ENCODE results near the gene ZNF841. TPM values are rescaled to one million over a fixed set of nuclear protein-coding genes. Genes with fewer than 3 reads are reported as not detected.
"Not testable (repeated sequence)": the region's sequence is repeated elsewhere in the genome, so short reads cannot be mapped to it uniquely, and the experiment has no call there.

ZNF841 gene
- total and polyA plus RNA-seq, 9 of the 15 experiments (the other 6 are each of a cell fraction or from before 2014, with no cell fraction given) = 3.1 to 17.1 (median 11.0) TPM

DNA sequence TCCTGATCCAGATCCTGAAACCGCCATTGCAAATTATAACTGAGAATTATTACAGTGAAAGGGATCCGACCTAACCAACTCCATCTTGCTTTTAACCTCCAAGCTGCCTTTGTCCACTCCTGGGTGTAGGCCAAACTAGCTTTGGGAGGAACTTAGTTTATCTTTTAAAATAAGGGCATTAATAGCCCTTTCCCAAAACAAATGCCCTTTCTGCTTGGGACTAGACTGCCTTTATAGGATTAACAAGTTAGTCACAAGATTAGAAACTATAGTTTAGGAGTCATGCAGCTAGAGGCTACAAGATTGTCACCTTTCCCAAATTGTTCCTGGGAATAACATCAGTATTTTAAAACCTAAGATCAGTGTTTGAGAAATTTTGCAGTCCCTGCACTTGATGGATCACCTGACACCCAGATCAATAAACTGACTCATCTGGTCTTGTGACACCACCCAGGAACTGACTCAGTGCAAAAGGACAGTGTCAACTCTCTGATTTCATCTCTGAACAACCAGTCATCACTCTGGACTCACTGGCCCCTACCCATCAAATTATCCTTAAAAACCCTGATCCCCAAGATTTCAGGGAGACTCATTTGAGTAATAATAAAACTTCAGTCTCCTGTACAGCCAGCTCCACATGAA is 4.1 kb upstream of the ZNF841 start (continued):
- no peak for TF ChIP-seq ZBTB40 (IDR thresholded peaks at IDR 0.05)
- no peak for TF ChIP-seq ZBTB40 (CRISPR knock-in tag; IDR thresholded peaks at IDR 0.05)
- TF ChIP-seq CBFB (CRISPR knock-in tag; IDR thresholded peaks at IDR 0.05) = no peak
- no peak for TF ChIP-seq MED1 (CRISPR knock-in tag; IDR thresholded peaks at IDR 0.05; ENCODE audit: borderline replicate concordance)
- TF ChIP-seq ZNF584 (CRISPR knock-in tag; IDR thresholded peaks at IDR 0.05; ENCODE audit: low read depth) = peak; percentile 56; the same call in 1 of the 2 replicates
- no peak for TF ChIP-seq GABPA (tag; conservative IDR thresholded peaks at IDR 0.05; ENCODE audit: low read depth)
- TF ChIP-seq PTTG1 (tag; IDR thresholded peaks at IDR 0.05; ENCODE audit: low read depth) = 0 out of 2 replicates have a peak, but pooled peaks have one; percentile 35

DNA sequence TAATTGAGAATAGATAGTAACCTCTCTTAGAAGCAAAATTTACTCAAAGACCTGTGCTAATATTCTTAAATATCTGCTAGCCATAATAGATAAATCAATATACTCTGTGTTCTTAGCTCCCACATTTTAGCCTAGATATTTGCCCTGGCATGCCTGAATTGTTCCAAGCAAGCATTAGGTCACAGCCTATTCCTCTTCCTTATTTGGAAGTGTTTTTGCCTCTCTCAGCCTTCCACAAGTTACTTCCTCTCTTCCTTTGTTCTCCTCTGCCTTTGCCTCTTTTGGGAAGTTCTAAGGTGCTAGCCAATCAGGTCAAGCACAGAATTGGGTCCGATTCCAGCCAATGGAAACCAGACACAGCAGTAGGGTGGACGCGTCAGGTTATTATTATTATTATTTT is 851 bp upstream of the ZNF841 start:
- H3K4me1 ChIP-seq (replicated peaks in 1 of 2; ENCODE audit: control insufficient read depth in 2 of 2, insufficient read depth in 2 of 2, low read length in 2 of 2); H2AFZ ChIP-seq (ENCODE audit: low read depth, low read length); intact Hi-C loops (cut with micrococcal nuclease); FAIRE-seq; H3K9me1 ChIP-seq (ENCODE audit: control insufficient read depth, insufficient read depth, low read length); in situ Hi-C loops (cut with MboI); DNase-seq (ENCODE audit: extremely low read depth in 1 of 4, low spot score in 3 of 4); H3K27me3 ChIP-seq (ENCODE audit: control insufficient read depth in 2 of 2, insufficient read depth in 2 of 2, low read length in 2 of 2); POLR2A ChIA-PET; ATAC-seq; BruUV-seq (replicated peaks); CTCF ChIA-PET (ENCODE audit: low intra/inter-chr PET ratio); H3K27ac ChIP-seq (ENCODE audit: extremely low read depth, low read depth, low read length); H3K9ac ChIP-seq (ENCODE audit: insufficient read depth in 1 of 2, low read depth in 2 of 2, low read length in 2 of 2); H3K4me3 ChIP-seq; H4K20me1 ChIP-seq (replicated peaks; ENCODE audit: control insufficient read depth, insufficient read depth, low read length); H3K4me2 ChIP-seq (ENCODE audit: insufficient read depth, low read length): not testable (repeated sequence)
- Histone ChIP-seq H3K9me3 (replicated peaks; ENCODE audit: control insufficient read depth, insufficient read depth, low read depth, low read length) (peaks cover 18% of the 10 kb centered on the region), H3K36me3 (ENCODE audit: control insufficient read depth, insufficient read depth, low read length) (peaks cover 22% of the 10 kb centered on the region; the same call in 2 of the 3 replicates), H3K79me2 (ENCODE audit: control insufficient read depth, insufficient read depth, low read length) (peaks cover 33% of the 10 kb centered on the region)
- WGBS (ENCODE audit: insufficient coverage, low coverage, missing lambda C conversion rate) = 90% methylated on average over 3 of the region's 3 CpGs
